A549 (cell line): ENCODE data around the gene MED6.

Source experiments
- BHLHE40 ChIP-seq: IDR thresholded peaks from 2 replicates; pipeline ENCODE4 v1.6.1; 2012; ENCODE audit warnings: low read depth, low read length, inconsistent platforms
- CEBPB ChIP-seq, 2 experiments: fragments of >200 bp in 1 of 2; sonication (Bioruptor Twin) in 1 of 2; formaldehyde crosslinking in 1 of 2; IDR thresholded peaks; 2 replicates each; pipeline ENCODE4 v1.6.1; 2012 to 2016
- CTCF ChIP-seq: fragments of >200 bp; sonication (Bioruptor Twin); formaldehyde crosslinking; IDR thresholded peaks from 3 replicates; pipeline ENCODE4 v1.5.1; 2016
- EP300 ChIP-seq, 2 experiments: fragments of >200 bp; sonication (Bioruptor Twin); formaldehyde crosslinking; IDR thresholded peaks; 2 replicates in 1 of 2; 3 replicates in 1 of 2; pipeline ENCODE4 v1.6.1; 2016 to 2017
- JUN ChIP-seq, 2 experiments: fragments of >200 bp; sonication (Bioruptor Twin); formaldehyde crosslinking; IDR thresholded peaks; 2 replicates in 1 of 2; 3 replicates in 1 of 2; pipeline ENCODE4 v1.6.1; 2016 to 2017
- JUNB ChIP-seq: fragments of >200 bp; sonication (Bioruptor Twin); formaldehyde crosslinking; IDR thresholded peaks from 2 replicates; pipeline ENCODE4 v1.6.1; 2016
- MAFK ChIP-seq: fragments of 450-650 bp; IDR thresholded peaks from 2 replicates; pipeline ENCODE4 v1.6.1; 2014; ENCODE audit not compliant: partially characterized antibody
- MAZ ChIP-seq: fragments of 150-350 bp; IDR thresholded peaks from 2 replicates; pipeline ENCODE4 v1.6.1; 2014; ENCODE audit warnings: antibody characterized with exemption, low read depth, low read length, borderline replicate concordance
- POLR2A ChIP-seq: IDR thresholded peaks from 2 replicates; pipeline ENCODE4 v1.6.1; 2012; ENCODE audit warnings: mild to moderate bottlenecking, low read length
- REST ChIP-seq: fragments of 200-600 bp; sonication (generic); IDR thresholded peaks from 2 replicates; pipeline ENCODE4 v1.6.1; 2016; ENCODE audit warnings: antibody characterized with exemption, mild to moderate bottlenecking, moderate library complexity
- SMC3 ChIP-seq: fragments of >200 bp; sonication (Bioruptor Twin); formaldehyde crosslinking; IDR thresholded peaks from 3 replicates; pipeline ENCODE4 v1.6.1; 2018; ENCODE audit warnings: inconsistent platforms
- USF2 ChIP-seq: fragments of 450-650 bp; IDR thresholded peaks from 2 replicates; pipeline ENCODE4 v1.6.1; 2014; ENCODE audit warnings: antibody characterized with exemption
- TF ChIP-seq, protein P1 (sequence below): fragments of 250-450 bp; sonication (Bioruptor Pico); IDR thresholded peaks from 2 replicates; pipeline ENCODE4 v1.5.0; 2021; ENCODE audit warnings: mild to moderate bottlenecking, moderate library complexity, borderline replicate concordance
- TF ChIP-seq, protein P2 (sequence below): IDR thresholded peaks from 2 replicates; pipeline ENCODE4 v1.6.1; 2012

- no peak for TF ChIP-seq BHLHE40
- TF ChIP-seq EP300 (IDR thresholded peaks at IDR 0.05), result no peak
- TF ChIP-seq MAZ, result no peak
- no peak for TF ChIP-seq POLR2A
- TF ChIP-seq CTCF, result no peak
- TF ChIP-seq, protein P1, sequence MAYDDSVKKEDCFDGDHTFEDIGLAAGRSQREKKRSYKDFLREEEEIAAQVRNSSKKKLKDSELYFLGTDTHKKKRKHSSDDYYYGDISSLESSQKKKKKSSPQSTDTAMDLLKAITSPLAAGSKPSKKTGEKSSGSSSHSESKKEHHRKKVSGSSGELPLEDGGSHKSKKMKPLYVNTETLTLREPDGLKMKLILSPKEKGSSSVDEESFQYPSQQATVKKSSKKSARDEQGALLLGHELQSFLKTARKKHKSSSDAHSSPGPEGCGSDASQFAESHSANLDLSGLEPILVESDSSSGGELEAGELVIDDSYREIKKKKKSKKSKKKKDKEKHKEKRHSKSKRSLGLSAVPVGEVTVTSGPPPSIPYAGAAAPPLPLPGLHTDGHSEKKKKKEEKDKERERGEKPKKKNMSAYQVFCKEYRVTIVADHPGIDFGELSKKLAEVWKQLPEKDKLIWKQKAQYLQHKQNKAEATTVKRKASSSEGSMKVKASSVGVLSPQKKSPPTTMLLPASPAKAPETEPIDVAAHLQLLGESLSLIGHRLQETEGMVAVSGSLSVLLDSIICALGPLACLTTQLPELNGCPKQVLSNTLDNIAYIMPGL (CRISPR knock-in tag), result no peak
- TF ChIP-seq JUN (IDR thresholded peaks at IDR 0.05), result 0 out of 5 replicates have a peak, but pooled peaks of 1 of the 2 experiments have one; percentile 28
- no peak for TF ChIP-seq JUNB
- no peak for TF ChIP-seq SMC3
- TF ChIP-seq, protein P2, sequence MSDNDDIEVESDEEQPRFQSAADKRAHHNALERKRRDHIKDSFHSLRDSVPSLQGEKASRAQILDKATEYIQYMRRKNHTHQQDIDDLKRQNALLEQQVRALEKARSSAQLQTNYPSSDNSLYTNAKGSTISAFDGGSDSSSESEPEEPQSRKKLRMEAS, result peak; percentile 28
- TF ChIP-seq USF2, result no peak
- no peak for TF ChIP-seq CEBPB (IDR thresholded peaks at IDR 0.05)
- no peak for TF ChIP-seq REST
- no peak for TF ChIP-seq MAFK
Measured at GRCh38 chr14:70641548-70642302, 41.3 kb upstream of the MED6 start, which contains the start of gene TTC9.
